BE2C (cell line): ENCODE results near the gene CERK.
A peak's percentile ranks its signal among the peaks of the same experiment; 100 is the strongest.

Source experiments
- DNase-seq: peaks from one replicate; pipeline ENCODE4 v3.0.0-alpha.2; 2020
- H3K27me3 ChIP-seq: fragments of 250-450 bp; sonication (Bioruptor Pico); 2 replicates; pipeline ENCODE4 v1.5.1; 2020; ENCODE audit warnings: mild to moderate bottlenecking
- H3K36me3 ChIP-seq: fragments of 250-450 bp; sonication (Bioruptor Pico); 2 replicates; pipeline ENCODE4 v1.5.1; 2020; ENCODE audit warnings: mild to moderate bottlenecking
- H3K4me1 ChIP-seq: fragments of 250-450 bp; sonication (Bioruptor Pico); 2 replicates; pipeline ENCODE4 v1.5.1; 2020
- H3K4me3 ChIP-seq: 2 replicates; pipeline ENCODE4 v1.5.1; 2011; ENCODE audit warnings: low read depth, low read length
- H3K9me3 ChIP-seq: fragments of 250-450 bp; sonication (Bioruptor Pico); 2 replicates; pipeline ENCODE4 v1.5.1; 2020
- CTCF ChIP-seq: IDR thresholded peaks from 2 replicates; pipeline ENCODE4 v1.5.1; 2012; ENCODE audit warnings: mild to moderate bottlenecking, low read depth, low read length

Gene CERK

GRCh38 chr22:46779023-46779422, 41.0 kb upstream of the CERK start:
- DNase-seq, result no peak
- no peaks in the 10 kb centered on the region for H3K27me3 ChIP-seq
- H3K4me3 ChIP-seq, result no peak overlapping the region
- H3K9me3 ChIP-seq, result no peaks in the 10 kb centered on the region
- H3K36me3 ChIP-seq, result no peaks in the 10 kb centered on the region
- H3K4me1 ChIP-seq, result peaks cover 7% of the 10 kb centered on the region
- no peak for TF ChIP-seq CTCF

- DNase-seq, result peak; percentile 44
- H3K36me3 ChIP-seq, result no peaks in the 10 kb centered on the region
- H3K27me3 ChIP-seq, result no peaks in the 10 kb centered on the region
- peaks cover 7% of the 10 kb centered on the region for H3K4me1 ChIP-seq
- H3K4me3 ChIP-seq, result no peak overlapping the region
- no peak for TF ChIP-seq CTCF
- H3K9me3 ChIP-seq, result no peaks in the 10 kb centered on the region
Observed at GRCh38 chr22:46777609-46777970, 39.5 kb upstream of the CERK start.

- Histone ChIP-seq H3K27me3 (no peaks in the 10 kb centered on the region), H3K9me3 (no peaks in the 10 kb centered on the region), H3K36me3 (no peaks in the 10 kb centered on the region), H3K4me3 (no peak overlapping the region), H3K4me1 (peaks cover 7% of the 10 kb centered on the region)
- DNase-seq, result no peak
- TF ChIP-seq CTCF, result no peak
Observed at GRCh38 chr22:46776876-46777608, 39.0 kb upstream of the CERK start.

DNA sequence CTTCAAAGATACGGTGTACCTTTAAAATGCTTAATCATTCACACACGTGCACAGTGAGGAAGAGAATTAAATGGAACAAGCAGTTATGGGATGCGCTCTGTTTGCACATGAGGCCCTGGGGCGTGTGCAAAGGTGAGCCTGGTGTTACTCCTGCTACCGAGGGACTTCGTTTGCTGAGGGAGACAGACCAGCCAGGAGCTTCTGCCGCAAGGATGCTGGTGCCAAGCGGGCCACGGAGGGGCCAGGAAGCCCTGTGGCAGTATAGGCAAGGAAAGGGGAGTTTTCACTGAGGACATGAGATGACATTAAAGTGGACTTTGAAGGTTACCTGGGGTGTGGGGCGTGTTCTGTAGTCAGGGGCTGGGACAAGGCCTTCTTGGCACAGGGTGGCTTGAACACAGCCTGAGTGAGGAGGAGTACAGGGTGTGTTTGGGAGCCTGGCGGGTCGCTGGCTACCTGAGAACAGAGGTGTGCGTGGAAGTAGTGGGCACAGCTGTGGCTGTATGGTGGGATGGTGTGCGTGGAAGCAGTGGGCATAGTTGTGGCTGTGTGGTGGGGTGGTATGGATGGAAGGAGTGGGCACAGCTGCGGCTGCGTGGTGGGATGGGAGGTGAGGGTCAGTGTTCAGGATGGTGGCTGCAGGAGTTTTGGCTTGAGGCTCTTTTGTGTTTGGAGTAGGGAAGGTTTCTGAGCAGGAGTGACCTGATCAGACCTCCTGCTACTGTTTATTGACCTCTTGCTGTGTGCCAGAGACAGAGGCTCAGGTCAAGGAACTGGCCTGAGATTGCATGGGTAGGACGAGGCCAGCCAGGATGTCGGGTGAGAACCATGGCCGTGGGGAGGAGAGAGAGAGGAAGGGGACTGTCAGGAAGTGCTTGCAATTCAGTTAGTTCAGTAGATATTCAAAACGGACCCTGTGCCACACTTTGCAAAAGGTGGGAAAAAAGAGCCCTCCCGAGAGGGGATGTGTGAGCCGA, 38.1 kb upstream of the CERK start:
- Histone ChIP-seq H3K4me1 (peaks cover 7% of the 10 kb centered on the region), H3K36me3 (no peaks in the 10 kb centered on the region), H3K9me3 (no peaks in the 10 kb centered on the region), H3K4me3 (no peak overlapping the region), H3K27me3 (no peaks in the 10 kb centered on the region)
- TF ChIP-seq CTCF, result no peak
- DNase-seq, result no peak

DNA sequence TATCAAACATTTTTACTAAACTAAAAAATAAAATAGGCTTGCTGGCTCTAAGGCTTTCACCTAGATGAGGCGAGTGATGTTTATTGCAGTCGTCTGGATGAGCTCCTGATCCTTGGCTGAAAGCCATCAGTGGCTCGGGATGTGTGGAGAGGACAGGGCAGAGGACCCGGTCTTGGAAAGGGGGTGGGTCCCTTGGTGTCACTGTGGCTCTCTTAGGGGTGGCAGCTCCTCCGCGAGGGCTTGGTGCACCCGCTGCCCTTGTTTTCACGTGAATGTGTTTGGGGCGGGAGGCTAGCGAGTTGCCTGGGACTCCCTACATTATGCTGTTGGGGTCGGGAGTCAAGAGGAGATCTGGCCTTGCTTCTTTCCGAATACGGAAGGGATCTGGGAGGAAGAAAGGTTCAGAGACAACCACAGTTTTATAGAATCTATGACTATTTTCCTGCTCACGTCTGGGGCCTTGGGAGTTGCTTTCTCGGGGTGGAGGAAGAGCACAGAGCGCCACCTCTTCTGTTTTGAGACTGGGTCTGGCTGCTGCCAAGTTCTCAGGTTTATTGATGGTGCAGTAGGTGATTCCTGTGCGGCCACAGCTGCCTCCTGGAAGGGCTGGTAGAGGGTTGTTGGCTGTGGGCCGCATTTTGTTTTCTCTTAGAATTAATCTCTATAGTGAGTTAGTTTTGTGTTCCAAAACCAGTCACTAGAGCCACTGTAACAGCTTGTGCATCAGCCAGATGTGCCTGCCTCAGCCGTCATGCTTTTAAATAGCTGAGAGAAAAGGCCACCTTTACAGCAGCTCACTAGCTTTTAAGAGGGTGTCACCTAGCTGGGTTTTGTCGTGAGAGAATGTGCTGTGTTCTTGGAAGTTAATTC, 37.2 kb upstream of the CERK start:
- peaks cover 7% of the 10 kb centered on the region for H3K4me1 ChIP-seq
- DNase-seq, result no peak
- H3K4me3 ChIP-seq, result no peak overlapping the region

More for the DNA sequence above, 37.2 kb upstream of the CERK start:
- Histone ChIP-seq H3K36me3 (no peaks in the 10 kb centered on the region; the same call in 1 of the 2 replicates), H3K27me3 (no peaks in the 10 kb centered on the region), H3K9me3 (no peaks in the 10 kb centered on the region)
- TF ChIP-seq CTCF, result no peak
